ENCODE data around the gene SIX2. TPM values are rescaled to one million over a fixed set of nuclear protein-coding genes. Genes with fewer than 3 reads are reported as not detected.

SIX2 gene
- total and polyA plus RNA-seq, 4 donors = not detected

DNA sequence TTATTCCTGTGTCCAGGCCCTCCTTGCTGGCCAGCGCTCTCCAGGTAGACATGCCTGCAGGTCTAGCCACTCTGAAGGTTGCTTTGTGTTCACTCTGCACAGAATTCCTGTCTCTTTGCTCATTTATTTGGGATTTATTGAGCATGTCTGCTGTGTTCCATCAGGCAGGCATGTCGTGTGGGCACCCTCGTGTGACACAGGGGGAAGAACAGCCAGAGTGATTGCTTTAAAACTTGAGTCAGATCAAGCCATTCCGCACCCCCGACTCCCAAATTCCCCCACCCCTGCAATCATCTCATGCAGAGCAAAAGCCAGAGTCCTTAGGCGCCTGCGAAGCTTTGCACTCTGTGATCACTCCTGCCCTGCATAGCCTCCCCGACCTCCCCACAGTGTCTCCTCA is 44.7 kb upstream of the SIX2 start:
- Histone ChIP-seq H3K36me3 (ENCODE audit: control insufficient read depth in 4 of 4, insufficient read depth in 3 of 4, low read depth in 1 of 4, low read length in 3 of 4) (no peaks in the 10 kb centered on the region), H3K9ac (ENCODE audit: low read depth in 1 of 2, low read length in 2 of 2) (no peak overlapping the region), H3K9me3 (ENCODE audit: control insufficient read depth in 4 of 4, low read length in 3 of 4) (no peaks in the 10 kb centered on the region), H3K4me3 (ENCODE audit: low read depth in 1 of 3, low read length in 3 of 3) (no peak overlapping the region), H3K27me3 (ENCODE audit: control insufficient read depth in 4 of 4, insufficient read depth in 4 of 4, low read length in 3 of 4) (no peaks in the 10 kb centered on the region), H3K27ac (ENCODE audit: low read depth in 1 of 2, low read length in 2 of 2) (no peak overlapping the region), H3K4me1 (ENCODE audit: control insufficient read depth in 4 of 4, insufficient read depth in 4 of 4, low read length in 3 of 4) (no peaks in the 10 kb centered on the region)
- no peak for TF ChIP-seq HNF4A (conservative IDR thresholded peaks at IDR 0.05)
- TF ChIP-seq NR2F2 (IDR thresholded peaks at IDR 0.05) = no peak
- no peak for TF ChIP-seq EGR1 (IDR thresholded peaks at IDR 0.05; ENCODE audit: low read depth in 2 of 2)
- TF ChIP-seq, protein P1, sequence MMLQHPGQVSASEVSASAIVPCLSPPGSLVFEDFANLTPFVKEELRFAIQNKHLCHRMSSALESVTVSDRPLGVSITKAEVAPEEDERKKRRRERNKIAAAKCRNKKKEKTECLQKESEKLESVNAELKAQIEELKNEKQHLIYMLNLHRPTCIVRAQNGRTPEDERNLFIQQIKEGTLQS (IDR thresholded peaks at IDR 0.05) = no peak
- no peak for TF ChIP-seq GABPA (IDR thresholded peaks at IDR 0.05 in 1 of 2, conservative IDR thresholded peaks at IDR 0.05 in 1 of 2)
- no peak for TF ChIP-seq HNF4G (IDR thresholded peaks at IDR 0.05)
- TF ChIP-seq TAF1 (conservative IDR thresholded peaks at IDR 0.05) = no peak
- TF ChIP-seq, protein P2, sequence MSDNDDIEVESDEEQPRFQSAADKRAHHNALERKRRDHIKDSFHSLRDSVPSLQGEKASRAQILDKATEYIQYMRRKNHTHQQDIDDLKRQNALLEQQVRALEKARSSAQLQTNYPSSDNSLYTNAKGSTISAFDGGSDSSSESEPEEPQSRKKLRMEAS (IDR thresholded peaks at IDR 0.05) = no peak
- no peak for TF ChIP-seq SP1 (IDR thresholded peaks at IDR 0.05)
- no peak for TF ChIP-seq JUND (IDR thresholded peaks at IDR 0.05)
- TF ChIP-seq YY1 (IDR thresholded peaks at IDR 0.05) = no peak
- no peak for TF ChIP-seq RXRA (IDR thresholded peaks at IDR 0.05)
- TF ChIP-seq FOXA2 (IDR thresholded peaks at IDR 0.05) = no peak
- TF ChIP-seq, protein P3, sequence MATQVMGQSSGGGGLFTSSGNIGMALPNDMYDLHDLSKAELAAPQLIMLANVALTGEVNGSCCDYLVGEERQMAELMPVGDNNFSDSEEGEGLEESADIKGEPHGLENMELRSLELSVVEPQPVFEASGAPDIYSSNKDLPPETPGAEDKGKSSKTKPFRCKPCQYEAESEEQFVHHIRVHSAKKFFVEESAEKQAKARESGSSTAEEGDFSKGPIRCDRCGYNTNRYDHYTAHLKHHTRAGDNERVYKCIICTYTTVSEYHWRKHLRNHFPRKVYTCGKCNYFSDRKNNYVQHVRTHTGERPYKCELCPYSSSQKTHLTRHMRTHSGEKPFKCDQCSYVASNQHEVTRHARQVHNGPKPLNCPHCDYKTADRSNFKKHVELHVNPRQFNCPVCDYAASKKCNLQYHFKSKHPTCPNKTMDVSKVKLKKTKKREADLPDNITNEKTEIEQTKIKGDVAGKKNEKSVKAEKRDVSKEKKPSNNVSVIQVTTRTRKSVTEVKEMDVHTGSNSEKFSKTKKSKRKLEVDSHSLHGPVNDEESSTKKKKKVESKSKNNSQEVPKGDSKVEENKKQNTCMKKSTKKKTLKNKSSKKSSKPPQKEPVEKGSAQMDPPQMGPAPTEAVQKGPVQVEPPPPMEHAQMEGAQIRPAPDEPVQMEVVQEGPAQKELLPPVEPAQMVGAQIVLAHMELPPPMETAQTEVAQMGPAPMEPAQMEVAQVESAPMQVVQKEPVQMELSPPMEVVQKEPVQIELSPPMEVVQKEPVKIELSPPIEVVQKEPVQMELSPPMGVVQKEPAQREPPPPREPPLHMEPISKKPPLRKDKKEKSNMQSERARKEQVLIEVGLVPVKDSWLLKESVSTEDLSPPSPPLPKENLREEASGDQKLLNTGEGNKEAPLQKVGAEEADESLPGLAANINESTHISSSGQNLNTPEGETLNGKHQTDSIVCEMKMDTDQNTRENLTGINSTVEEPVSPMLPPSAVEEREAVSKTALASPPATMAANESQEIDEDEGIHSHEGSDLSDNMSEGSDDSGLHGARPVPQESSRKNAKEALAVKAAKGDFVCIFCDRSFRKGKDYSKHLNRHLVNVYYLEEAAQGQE (IDR thresholded peaks at IDR 0.05) = no peak
- TF ChIP-seq RAD21 (IDR thresholded peaks at IDR 0.05) = no peak
- TF ChIP-seq, protein P4, sequence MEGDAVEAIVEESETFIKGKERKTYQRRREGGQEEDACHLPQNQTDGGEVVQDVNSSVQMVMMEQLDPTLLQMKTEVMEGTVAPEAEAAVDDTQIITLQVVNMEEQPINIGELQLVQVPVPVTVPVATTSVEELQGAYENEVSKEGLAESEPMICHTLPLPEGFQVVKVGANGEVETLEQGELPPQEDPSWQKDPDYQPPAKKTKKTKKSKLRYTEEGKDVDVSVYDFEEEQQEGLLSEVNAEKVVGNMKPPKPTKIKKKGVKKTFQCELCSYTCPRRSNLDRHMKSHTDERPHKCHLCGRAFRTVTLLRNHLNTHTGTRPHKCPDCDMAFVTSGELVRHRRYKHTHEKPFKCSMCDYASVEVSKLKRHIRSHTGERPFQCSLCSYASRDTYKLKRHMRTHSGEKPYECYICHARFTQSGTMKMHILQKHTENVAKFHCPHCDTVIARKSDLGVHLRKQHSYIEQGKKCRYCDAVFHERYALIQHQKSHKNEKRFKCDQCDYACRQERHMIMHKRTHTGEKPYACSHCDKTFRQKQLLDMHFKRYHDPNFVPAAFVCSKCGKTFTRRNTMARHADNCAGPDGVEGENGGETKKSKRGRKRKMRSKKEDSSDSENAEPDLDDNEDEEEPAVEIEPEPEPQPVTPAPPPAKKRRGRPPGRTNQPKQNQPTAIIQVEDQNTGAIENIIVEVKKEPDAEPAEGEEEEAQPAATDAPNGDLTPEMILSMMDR (IDR thresholded peaks at IDR 0.05; ENCODE audit: low read depth, low read length, missing input control) = no peak
- TF ChIP-seq, protein P5, sequence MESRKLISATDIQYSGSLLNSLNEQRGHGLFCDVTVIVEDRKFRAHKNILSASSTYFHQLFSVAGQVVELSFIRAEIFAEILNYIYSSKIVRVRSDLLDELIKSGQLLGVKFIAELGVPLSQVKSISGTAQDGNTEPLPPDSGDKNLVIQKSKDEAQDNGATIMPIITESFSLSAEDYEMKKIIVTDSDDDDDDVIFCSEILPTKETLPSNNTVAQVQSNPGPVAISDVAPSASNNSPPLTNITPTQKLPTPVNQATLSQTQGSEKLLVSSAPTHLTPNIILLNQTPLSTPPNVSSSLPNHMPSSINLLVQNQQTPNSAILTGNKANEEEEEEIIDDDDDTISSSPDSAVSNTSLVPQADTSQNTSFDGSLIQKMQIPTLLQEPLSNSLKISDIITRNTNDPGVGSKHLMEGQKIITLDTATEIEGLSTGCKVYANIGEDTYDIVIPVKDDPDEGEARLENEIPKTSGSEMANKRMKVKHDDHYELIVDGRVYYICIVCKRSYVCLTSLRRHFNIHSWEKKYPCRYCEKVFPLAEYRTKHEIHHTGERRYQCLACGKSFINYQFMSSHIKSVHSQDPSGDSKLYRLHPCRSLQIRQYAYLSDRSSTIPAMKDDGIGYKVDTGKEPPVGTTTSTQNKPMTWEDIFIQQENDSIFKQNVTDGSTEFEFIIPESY (IDR thresholded peaks at IDR 0.05) = no peak
- 79% methylated on average over 8 of the region's 8 CpGs for WGBS
- no peak for DNase-seq (ENCODE audit: low spot score)
